MM.1S (cell line): ENCODE measurements around the gene TNK2.

ENCODE experiments used
- EZH2 ChIP-seq: fragments of 300-600 bp; sonication (generic); optimal IDR thresholded peaks from 2 replicates; pipeline ENCODE3; 2017; ENCODE audit warnings: low read depth, mild to moderate bottlenecking, antibody characterized with exemption, low read length, mixed read lengths
- TF ChIP-seq, protein P1 (sequence below): fragments of 300-600 bp; sonication (generic); IDR thresholded peaks from 2 replicates; pipeline ENCODE4 v1.5.1; 2016; ENCODE audit warnings: antibody characterized with exemption, low read length, mixed read lengths

- TF ChIP-seq, protein P1, sequence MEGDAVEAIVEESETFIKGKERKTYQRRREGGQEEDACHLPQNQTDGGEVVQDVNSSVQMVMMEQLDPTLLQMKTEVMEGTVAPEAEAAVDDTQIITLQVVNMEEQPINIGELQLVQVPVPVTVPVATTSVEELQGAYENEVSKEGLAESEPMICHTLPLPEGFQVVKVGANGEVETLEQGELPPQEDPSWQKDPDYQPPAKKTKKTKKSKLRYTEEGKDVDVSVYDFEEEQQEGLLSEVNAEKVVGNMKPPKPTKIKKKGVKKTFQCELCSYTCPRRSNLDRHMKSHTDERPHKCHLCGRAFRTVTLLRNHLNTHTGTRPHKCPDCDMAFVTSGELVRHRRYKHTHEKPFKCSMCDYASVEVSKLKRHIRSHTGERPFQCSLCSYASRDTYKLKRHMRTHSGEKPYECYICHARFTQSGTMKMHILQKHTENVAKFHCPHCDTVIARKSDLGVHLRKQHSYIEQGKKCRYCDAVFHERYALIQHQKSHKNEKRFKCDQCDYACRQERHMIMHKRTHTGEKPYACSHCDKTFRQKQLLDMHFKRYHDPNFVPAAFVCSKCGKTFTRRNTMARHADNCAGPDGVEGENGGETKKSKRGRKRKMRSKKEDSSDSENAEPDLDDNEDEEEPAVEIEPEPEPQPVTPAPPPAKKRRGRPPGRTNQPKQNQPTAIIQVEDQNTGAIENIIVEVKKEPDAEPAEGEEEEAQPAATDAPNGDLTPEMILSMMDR, result no peak
- no peak for TF ChIP-seq EZH2
Observed at GRCh38 chr3:195916291-195916690, 7.9 kb upstream of the TNK2 start.
